ENCODE measurements around the gene PDE4D. TPM values are rescaled to one million over a fixed set of nuclear protein-coding genes. Genes with fewer than 3 reads are reported as not detected.

The PDE4D gene
- total and polyA plus RNA-seq, 10 of the 15 experiments (the other 5 are each of a cell fraction or from before 2014, with no cell fraction given) = 0.87 to 4.1 (median 2.2) TPM

GRCh38 chr5:59279979-59280378 lies 613.5 kb downstream of the PDE4D start:
- H3K4me3 ChIP-seq = no peak overlapping the region
- ATAC-seq = no peak
- H3K9me3 ChIP-seq (replicated peaks; ENCODE audit: control insufficient read depth, insufficient read depth, low read length) = no peaks in the 10 kb centered on the region
- peaks cover 0 to 1% of the 10 kb centered on the region in 2 experiments; a peak in 2 of 4 replicates for H3K27me3 ChIP-seq (replicated peaks in 1 of 2; ENCODE audit: control insufficient read depth in 2 of 2, insufficient read depth in 2 of 2, low read length in 1 of 2)
- RAD21 ChIA-PET (ENCODE audit: unreplicated experiment) = no interaction called here
- SMC1A ChIA-PET (ENCODE audit: uncharacterized antibody, unreplicated experiment) = no interaction called here
- FAIRE-seq = no peak
- CTCF ChIA-PET = no interaction called here
- no peak overlapping the region for H2AFZ ChIP-seq (ENCODE audit: control insufficient read depth, low read depth, low read length)
- H3K4me1 ChIP-seq (ENCODE audit: control insufficient read depth, insufficient read depth, low read length) = no peaks in the 10 kb centered on the region
- POLR2A ChIA-PET = no interaction called here
- no peak for TF ChIP-seq PAX5 (IDR thresholded peaks at IDR 0.05; ENCODE audit: borderline replicate concordance, low read depth, low read length)
- TF ChIP-seq SMC3 (IDR thresholded peaks at IDR 0.05; ENCODE audit: borderline replicate concordance, low read length) = no peak
- no peak for TF ChIP-seq STAT1 (conservative IDR thresholded peaks at IDR 0.05)
- TF ChIP-seq REST (IDR thresholded peaks at IDR 0.05; ENCODE audit: low read depth, low read length) = no peak
- WGBS (ENCODE audit: insufficient coverage, insufficient replicate concordance, low lambda C conversion rate, missing lambda C conversion rate) = 57% methylated on average over 2 of the region's 2 CpGs
- no peak overlapping the region for H3K27ac ChIP-seq (ENCODE audit: control insufficient read depth, insufficient read depth)
- intact Hi-C loops (cut with micrococcal nuclease; ENCODE audit: unreplicated experiment) (no loop called here), in situ Hi-C loops (cut with MboI) (no loop called here)
- H4K20me1 ChIP-seq (ENCODE audit: control insufficient read depth, insufficient read depth) = no peaks in the 10 kb centered on the region
- no peak overlapping the region for H3K4me2 ChIP-seq (ENCODE audit: control insufficient read depth, insufficient read depth)
- no peak for DNase-seq (ENCODE audit: low read depth, low spot score)
- no peaks in the 10 kb centered on the region for H3K79me2 ChIP-seq (ENCODE audit: control insufficient read depth, insufficient read depth, low read length)
- no TSS peak for BruUV-seq (replicated peaks)
- no peak overlapping the region for H3K9ac ChIP-seq (ENCODE audit: control insufficient read depth, insufficient read depth, low read length)
- no peaks in the 10 kb centered on the region for H3K36me3 ChIP-seq (ENCODE audit: control insufficient read depth in 2 of 2, insufficient read depth in 2 of 2, low read length in 1 of 2)

All from GM12878 (cell line).